Measurements from ENCODE around the gene FGF11. TPM values are rescaled to one million over a fixed set of nuclear protein-coding genes. Genes with fewer than 3 reads are reported as not detected.

The FGF11 gene
- total RNA-seq, 1 donor from 2014 or later: 4.8 TPM

DNA sequence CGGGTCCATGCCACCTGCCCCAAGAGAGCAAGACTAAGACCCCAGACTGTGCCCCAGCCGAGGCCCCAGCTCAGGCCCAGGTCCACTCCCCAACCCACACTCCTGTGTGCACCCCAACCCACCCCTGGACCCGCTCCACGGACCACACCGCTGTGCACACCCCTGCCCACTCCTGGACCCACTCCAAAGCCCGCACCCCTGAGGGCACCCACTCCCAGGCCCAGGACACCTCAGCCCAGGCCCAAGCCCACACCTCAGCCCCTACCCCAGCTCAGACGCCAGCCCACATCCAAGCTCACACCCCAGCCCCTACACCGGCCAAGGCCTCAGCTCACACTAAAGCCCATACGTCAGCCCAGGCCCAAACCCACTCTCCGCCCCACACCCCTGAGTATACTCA, 9.6 kb upstream of the FGF11 start:
- Mint-ChIP-seq H3K27me3 (ENCODE audit: unreplicated experiment) (peaks cover 11% of the 10 kb centered on the region), H3K4me1 (ENCODE audit: low read depth, unreplicated experiment) (no peaks in the 10 kb centered on the region), H3K9me3 (ENCODE audit: unreplicated experiment) (peaks cover 3% of the 10 kb centered on the region), H3K36me3 (ENCODE audit: unreplicated experiment) (no peaks in the 10 kb centered on the region), H3K4me3 (ENCODE audit: unreplicated experiment) (no peak overlapping the region), H3K27ac (ENCODE audit: unreplicated experiment) (no peak overlapping the region)
- DNase-seq: no peak
- TF ChIP-seq, protein P1, sequence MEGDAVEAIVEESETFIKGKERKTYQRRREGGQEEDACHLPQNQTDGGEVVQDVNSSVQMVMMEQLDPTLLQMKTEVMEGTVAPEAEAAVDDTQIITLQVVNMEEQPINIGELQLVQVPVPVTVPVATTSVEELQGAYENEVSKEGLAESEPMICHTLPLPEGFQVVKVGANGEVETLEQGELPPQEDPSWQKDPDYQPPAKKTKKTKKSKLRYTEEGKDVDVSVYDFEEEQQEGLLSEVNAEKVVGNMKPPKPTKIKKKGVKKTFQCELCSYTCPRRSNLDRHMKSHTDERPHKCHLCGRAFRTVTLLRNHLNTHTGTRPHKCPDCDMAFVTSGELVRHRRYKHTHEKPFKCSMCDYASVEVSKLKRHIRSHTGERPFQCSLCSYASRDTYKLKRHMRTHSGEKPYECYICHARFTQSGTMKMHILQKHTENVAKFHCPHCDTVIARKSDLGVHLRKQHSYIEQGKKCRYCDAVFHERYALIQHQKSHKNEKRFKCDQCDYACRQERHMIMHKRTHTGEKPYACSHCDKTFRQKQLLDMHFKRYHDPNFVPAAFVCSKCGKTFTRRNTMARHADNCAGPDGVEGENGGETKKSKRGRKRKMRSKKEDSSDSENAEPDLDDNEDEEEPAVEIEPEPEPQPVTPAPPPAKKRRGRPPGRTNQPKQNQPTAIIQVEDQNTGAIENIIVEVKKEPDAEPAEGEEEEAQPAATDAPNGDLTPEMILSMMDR (IDR thresholded peaks at IDR 0.05; ENCODE audit: partially characterized antibody, unreplicated experiment): no peak

- peaks cover 3% of the 10 kb centered on the region for H3K4me1 Mint-ChIP-seq (ENCODE audit: low read depth, unreplicated experiment)
- DNase-seq: no peak
- peaks cover 7% of the 10 kb centered on the region for H3K27me3 Mint-ChIP-seq (ENCODE audit: unreplicated experiment)
- no peak overlapping the region for H3K27ac Mint-ChIP-seq (ENCODE audit: unreplicated experiment)
- no peak overlapping the region for H3K4me3 Mint-ChIP-seq (ENCODE audit: unreplicated experiment)
- H3K36me3 Mint-ChIP-seq (ENCODE audit: unreplicated experiment): no peaks in the 10 kb centered on the region
- TF ChIP-seq, protein P1 (IDR thresholded peaks at IDR 0.05; ENCODE audit: partially characterized antibody, unreplicated experiment): no peak
- peaks cover 9% of the 10 kb centered on the region for H3K9me3 Mint-ChIP-seq (ENCODE audit: unreplicated experiment)
Measured at GRCh38 chr17:7431231-7431630, 8.1 kb upstream of the FGF11 start.

DNA sequence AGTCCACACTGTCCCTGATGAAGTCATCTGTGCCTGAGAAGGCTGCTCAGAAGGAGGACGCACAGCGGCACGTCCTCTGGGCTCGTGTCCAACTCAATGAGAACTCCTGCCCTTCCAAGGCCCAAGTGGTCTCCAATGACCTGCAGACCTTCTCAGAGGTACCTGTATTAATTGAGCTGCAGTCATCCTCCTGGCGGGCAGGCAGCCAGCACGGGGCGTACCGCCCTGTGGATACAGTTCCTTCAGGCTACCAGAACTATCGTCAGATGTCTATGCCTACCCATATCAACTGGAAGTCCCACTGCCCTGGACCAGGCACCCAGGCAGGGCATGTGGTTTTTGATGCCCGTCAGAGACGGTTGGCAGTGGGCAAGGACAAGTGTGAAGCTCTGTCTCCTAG, 7.0 kb upstream of the FGF11 start:
- no peak overlapping the region for H3K27ac Mint-ChIP-seq (ENCODE audit: unreplicated experiment)
- peaks cover 3% of the 10 kb centered on the region for H3K4me1 Mint-ChIP-seq (ENCODE audit: low read depth, unreplicated experiment)

GRCh38 chr17:7435676-7436555, 3.4 kb upstream of the FGF11 start:
- no peak overlapping the region for H3K27ac Mint-ChIP-seq (ENCODE audit: unreplicated experiment)
- TF ChIP-seq, protein P1 (IDR thresholded peaks at IDR 0.05; ENCODE audit: partially characterized antibody, unreplicated experiment): no peak
- H3K9me3 Mint-ChIP-seq (ENCODE audit: unreplicated experiment): peaks cover 20% of the 10 kb centered on the region
- peaks cover 12% of the 10 kb centered on the region for H3K4me1 Mint-ChIP-seq (ENCODE audit: low read depth, unreplicated experiment)
- DNase-seq: peak; percentile 53
- peak overlapping the region; percentile 87 for H3K4me3 Mint-ChIP-seq (ENCODE audit: unreplicated experiment)
- peaks cover 19% of the 10 kb centered on the region for H3K27me3 Mint-ChIP-seq (ENCODE audit: unreplicated experiment)
- no peaks in the 10 kb centered on the region for H3K36me3 Mint-ChIP-seq (ENCODE audit: unreplicated experiment)

More for the DNA sequence above, 7.0 kb upstream of the FGF11 start:
- no peak overlapping the region for H3K4me3 Mint-ChIP-seq (ENCODE audit: unreplicated experiment)
- H3K36me3 Mint-ChIP-seq (ENCODE audit: unreplicated experiment): no peaks in the 10 kb centered on the region
- DNase-seq: no peak
- peaks cover 10% of the 10 kb centered on the region for H3K27me3 Mint-ChIP-seq (ENCODE audit: unreplicated experiment)
- TF ChIP-seq, protein P1 (IDR thresholded peaks at IDR 0.05; ENCODE audit: partially characterized antibody, unreplicated experiment): no peak
- H3K9me3 Mint-ChIP-seq (ENCODE audit: unreplicated experiment): peaks cover 9% of the 10 kb centered on the region

Measured in glutamatergic neuron (in vitro differentiated cells).